ENCODE results near the gene TNFAIP2.

DNA sequence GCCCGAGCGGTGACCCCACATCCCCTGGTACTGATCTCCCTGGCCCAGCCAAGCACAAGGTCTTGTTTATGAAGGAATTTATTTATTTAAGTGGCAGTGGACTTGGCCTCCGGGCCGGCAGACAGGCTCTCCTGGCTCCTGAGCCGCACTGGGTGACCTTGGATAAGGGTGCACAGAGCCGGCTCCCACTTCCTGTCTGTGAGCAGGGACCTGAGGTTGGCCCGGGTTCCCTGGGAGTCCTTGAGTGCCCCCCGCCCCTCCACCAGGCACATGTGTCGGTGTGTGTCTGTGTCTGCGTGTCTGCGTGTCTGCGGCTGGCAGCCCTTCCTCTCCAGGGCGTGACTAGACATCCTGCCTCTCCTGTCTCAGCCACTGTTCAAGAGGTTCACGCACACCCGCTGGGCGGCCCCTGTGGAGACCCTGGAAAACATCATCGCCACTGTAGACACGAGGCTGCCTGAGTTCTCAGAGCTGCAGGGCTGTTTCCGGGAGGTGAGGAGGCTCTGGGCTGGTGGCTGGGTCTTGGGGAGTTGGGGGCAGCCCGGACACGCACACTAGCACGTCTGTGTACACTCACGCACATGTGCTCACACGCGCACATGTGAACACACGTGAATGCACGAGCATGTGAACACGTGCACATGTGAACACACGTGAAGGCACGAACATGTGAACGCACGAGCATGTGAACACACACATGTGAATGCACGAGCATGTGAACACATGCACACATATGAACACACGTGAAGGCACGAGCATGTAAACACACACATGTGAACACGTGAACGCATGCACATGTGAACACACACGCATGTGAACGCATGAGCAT, 9.3 kb downstream of the TNFAIP2 start:
- TF ChIP-seq, protein P1, sequence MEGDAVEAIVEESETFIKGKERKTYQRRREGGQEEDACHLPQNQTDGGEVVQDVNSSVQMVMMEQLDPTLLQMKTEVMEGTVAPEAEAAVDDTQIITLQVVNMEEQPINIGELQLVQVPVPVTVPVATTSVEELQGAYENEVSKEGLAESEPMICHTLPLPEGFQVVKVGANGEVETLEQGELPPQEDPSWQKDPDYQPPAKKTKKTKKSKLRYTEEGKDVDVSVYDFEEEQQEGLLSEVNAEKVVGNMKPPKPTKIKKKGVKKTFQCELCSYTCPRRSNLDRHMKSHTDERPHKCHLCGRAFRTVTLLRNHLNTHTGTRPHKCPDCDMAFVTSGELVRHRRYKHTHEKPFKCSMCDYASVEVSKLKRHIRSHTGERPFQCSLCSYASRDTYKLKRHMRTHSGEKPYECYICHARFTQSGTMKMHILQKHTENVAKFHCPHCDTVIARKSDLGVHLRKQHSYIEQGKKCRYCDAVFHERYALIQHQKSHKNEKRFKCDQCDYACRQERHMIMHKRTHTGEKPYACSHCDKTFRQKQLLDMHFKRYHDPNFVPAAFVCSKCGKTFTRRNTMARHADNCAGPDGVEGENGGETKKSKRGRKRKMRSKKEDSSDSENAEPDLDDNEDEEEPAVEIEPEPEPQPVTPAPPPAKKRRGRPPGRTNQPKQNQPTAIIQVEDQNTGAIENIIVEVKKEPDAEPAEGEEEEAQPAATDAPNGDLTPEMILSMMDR (IDR thresholded peaks at IDR 0.05; ENCODE audit: low read length), result no peak
- no peak for TF ChIP-seq EZH2phosphoT487 (IDR thresholded peaks at IDR 0.05; ENCODE audit: low read length)
